Measurements from ENCODE around the gene SNRNP40. TPM values are rescaled to one million over a fixed set of nuclear protein-coding genes. Genes with fewer than 3 reads are reported as not detected.

Gene SNRNP40
- total and polyA plus RNA-seq, 8 donors = 33.9 to 78.6 (median 67.5) TPM

GRCh38 chr1:31243501-31244286 lies 52.9 kb downstream of the SNRNP40 start:
- Histone ChIP-seq H3K27me3 (peaks cover 21 to 37% of the 10 kb centered on the region in 2 donors), H3K27ac (no peak overlapping the region), H3K9me3 (no peaks in the 10 kb centered on the region), H3K36me3 (no peaks in the 10 kb centered on the region), H3K4me3 (no peak overlapping the region), H3K4me1 (peaks cover 0 to 12% of the 10 kb centered on the region in 2 donors)
- DNase-seq (no peak), ATAC-seq (no peak)
- TF ChIP-seq CTCF (IDR thresholded peaks at IDR 0.05) = no peak
- intact Hi-C loops (cut with DNase I) = no loop called here

GRCh38 chr1:31241321-31241720 lies 55.3 kb downstream of the SNRNP40 start:
- no peak overlapping the region for H3K27ac ChIP-seq
- H3K4me3 ChIP-seq = no peak overlapping the region
- H3K36me3 ChIP-seq = no peaks in the 10 kb centered on the region
- intact Hi-C loops (cut with DNase I) = no loop called here
- DNase-seq (no peak), ATAC-seq (no peak)
- peaks cover 42 to 61% of the 10 kb centered on the region in 2 donors for H3K27me3 ChIP-seq
- TF ChIP-seq CTCF (IDR thresholded peaks at IDR 0.05) = no peak
- H3K4me1 ChIP-seq = peaks cover 0 to 12% of the 10 kb centered on the region in 2 donors
- H3K9me3 ChIP-seq = no peaks in the 10 kb centered on the region

GRCh38 chr1:31239653-31240241 lies 56.8 kb downstream of the SNRNP40 start, which contains the start of gene NKAIN1:
Gene NKAIN1, minus strand, starts transcription at chr1:31239887. Its CDS starts 340 bp downstream, at chr1:31239547.
- Histone ChIP-seq H3K27me3 (peaks cover 46 to 70% of the 10 kb centered on the region in 2 donors), H3K4me3 (no peak within 1 kb of the TSS), H3K36me3 (no peaks in the 10 kb centered on the region), H3K27ac (no peak within 1 kb of the TSS), H3K4me1 (peaks cover 0 to 12% of the 10 kb centered on the region in 2 donors), H3K9me3 (no peaks in the 10 kb centered on the region)
- DNase-seq = peak in 3 of 4 donors; percentile 14 to 76 (median 37)
- no peak for TF ChIP-seq CTCF (IDR thresholded peaks at IDR 0.05)
- peak; percentile 65 for ATAC-seq
- intact Hi-C loops (cut with DNase I) = no loop called here

- DNase-seq = peak in 3 of 4 donors; percentile 18 to 68 (median 20)
- Histone ChIP-seq H3K4me1 (peaks cover 0 to 12% of the 10 kb centered on the region in 2 donors), H3K27me3 (peaks cover 46 to 77% of the 10 kb centered on the region in 2 donors), H3K9me3 (no peaks in the 10 kb centered on the region), H3K4me3 (no peak overlapping the region), H3K27ac (no peak overlapping the region), H3K36me3 (no peaks in the 10 kb centered on the region)
- intact Hi-C loops (cut with DNase I) = no loop called here
- no peak for TF ChIP-seq CTCF (IDR thresholded peaks at IDR 0.05)
- ATAC-seq = peak; percentile 46
Measured at GRCh38 chr1:31238986-31239613, 57.5 kb downstream of the SNRNP40 start.

- DNase-seq (no peak), ATAC-seq (no peak)
- no peaks in the 10 kb centered on the region for H3K9me3 ChIP-seq
- peaks cover 0 to 12% of the 10 kb centered on the region in 2 donors for H3K4me1 ChIP-seq
- no peak overlapping the region for H3K4me3 ChIP-seq
- no peaks in the 10 kb centered on the region for H3K36me3 ChIP-seq
- H3K27me3 ChIP-seq = peaks cover 46 to 80% of the 10 kb centered on the region in 2 donors
- H3K27ac ChIP-seq = no peak overlapping the region
- intact Hi-C loops (cut with DNase I) = no loop called here
- no peak for TF ChIP-seq CTCF (IDR thresholded peaks at IDR 0.05)
Measured at GRCh38 chr1:31238612-31238985, 58.0 kb downstream of the SNRNP40 start.
